Measurements from ENCODE around the gene CFAP210. TPM values are rescaled to one million over a fixed set of nuclear protein-coding genes. Genes with fewer than 3 reads are reported as not detected.

The CFAP210 gene
- total RNA-seq, 1 experiment from 2014 or later: 0.94 TPM

DNA sequence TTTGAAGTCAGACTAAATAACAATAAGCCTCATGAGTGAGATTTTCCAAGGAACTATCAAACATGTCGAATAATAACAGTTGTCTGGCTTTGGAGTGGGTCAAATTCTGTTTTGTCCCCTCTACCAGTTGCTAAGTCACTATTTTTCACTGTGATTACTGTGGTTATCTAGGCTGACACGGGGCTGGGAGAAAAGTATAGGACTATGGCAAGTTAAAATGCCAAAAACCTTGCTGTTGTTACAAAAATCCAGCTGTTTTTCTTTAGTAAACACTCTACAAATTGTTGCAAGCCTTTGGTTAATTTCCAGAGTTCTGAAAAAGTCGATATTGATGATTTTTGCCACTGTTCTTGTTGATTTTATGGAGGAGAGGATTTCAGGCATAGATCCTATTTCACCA, 1.5 kb downstream of the CFAP210 start:
- Histone ChIP-seq H3K79me1 (ENCODE audit: insufficient read depth, low read depth, low read length, poor library complexity, severe bottlenecking) (no peaks in the 10 kb centered on the region), H2BK120ac (ENCODE audit: low read depth, low read length, poor library complexity, severe bottlenecking) (no peak overlapping the region), H3T11ph (ENCODE audit: low read length) (no peak overlapping the region), H3K23me2 (ENCODE audit: insufficient read length, low read depth, low read length, poor library complexity, severe bottlenecking) (peaks cover 10% of the 10 kb centered on the region), H4K20me1 (ENCODE audit: control insufficient read depth, insufficient read depth, insufficient read length) (no peaks in the 10 kb centered on the region), H4K91ac (ENCODE audit: insufficient read length, low read depth, low read length) (no peak overlapping the region), H3K56ac (ENCODE audit: insufficient read length, low read depth, low read length) (no peak overlapping the region), H2BK12ac (ENCODE audit: insufficient read length, low read depth, low read length) (no peak overlapping the region), H4K5ac (ENCODE audit: insufficient read length, low read depth, low read length) (no peak overlapping the region), H2AFZ (ENCODE audit: low read length) (no peak overlapping the region), H2BK20ac (ENCODE audit: low read depth, low read length, poor library complexity, severe bottlenecking) (no peak overlapping the region), H3K4ac (ENCODE audit: low read depth, low read length) (no peak overlapping the region), H3K9ac (ENCODE audit: extremely low read depth, insufficient read length, low read length) (no peak overlapping the region), H3K27me3 (ENCODE audit: insufficient read depth, low read length) (no peaks in the 10 kb centered on the region), H3K27ac (ENCODE audit: insufficient read length, low read depth, low read length) (no peak overlapping the region), H3K9me3 (ENCODE audit: control insufficient read depth, low read depth, low read length) (no peaks in the 10 kb centered on the region), H2BK15ac (ENCODE audit: low read depth, low read length) (no peak overlapping the region), H3K18ac (ENCODE audit: insufficient read length, low read depth, low read length) (no peak overlapping the region), H3K79me2 (ENCODE audit: insufficient read depth, low read length) (no peaks in the 10 kb centered on the region), H3K23ac (ENCODE audit: insufficient read length, low read depth, low read length) (no peak overlapping the region), H4K8ac (replicated peaks; ENCODE audit: insufficient read length, low read depth, low read length) (no peak overlapping the region), H2AK5ac (ENCODE audit: insufficient read length, low read length) (no peak overlapping the region), H3K4me1 (ENCODE audit: insufficient read depth, low read length) (no peaks in the 10 kb centered on the region), H3K14ac (ENCODE audit: insufficient read depth, low read length) (no peak overlapping the region), H2BK5ac (ENCODE audit: insufficient read length, low read length) (no peak overlapping the region), H3K4me2 (ENCODE audit: insufficient read depth, insufficient read length, low read length) (no peak overlapping the region)
- peaks cover 5 to 10% of the 10 kb centered on the region in 2 experiments for H3K4me1 Mint-ChIP-seq
- TF ChIP-seq, protein P1, sequence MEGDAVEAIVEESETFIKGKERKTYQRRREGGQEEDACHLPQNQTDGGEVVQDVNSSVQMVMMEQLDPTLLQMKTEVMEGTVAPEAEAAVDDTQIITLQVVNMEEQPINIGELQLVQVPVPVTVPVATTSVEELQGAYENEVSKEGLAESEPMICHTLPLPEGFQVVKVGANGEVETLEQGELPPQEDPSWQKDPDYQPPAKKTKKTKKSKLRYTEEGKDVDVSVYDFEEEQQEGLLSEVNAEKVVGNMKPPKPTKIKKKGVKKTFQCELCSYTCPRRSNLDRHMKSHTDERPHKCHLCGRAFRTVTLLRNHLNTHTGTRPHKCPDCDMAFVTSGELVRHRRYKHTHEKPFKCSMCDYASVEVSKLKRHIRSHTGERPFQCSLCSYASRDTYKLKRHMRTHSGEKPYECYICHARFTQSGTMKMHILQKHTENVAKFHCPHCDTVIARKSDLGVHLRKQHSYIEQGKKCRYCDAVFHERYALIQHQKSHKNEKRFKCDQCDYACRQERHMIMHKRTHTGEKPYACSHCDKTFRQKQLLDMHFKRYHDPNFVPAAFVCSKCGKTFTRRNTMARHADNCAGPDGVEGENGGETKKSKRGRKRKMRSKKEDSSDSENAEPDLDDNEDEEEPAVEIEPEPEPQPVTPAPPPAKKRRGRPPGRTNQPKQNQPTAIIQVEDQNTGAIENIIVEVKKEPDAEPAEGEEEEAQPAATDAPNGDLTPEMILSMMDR (conservative IDR thresholded peaks at IDR 0.05): no peak
- peaks cover 8 to 9% of the 10 kb centered on the region in 2 experiments; a peak in 4 of 5 replicates for H3K9me3 Mint-ChIP-seq
- H3K27me3 Mint-ChIP-seq (ENCODE audit: low read depth): peaks cover 10% of the 10 kb centered on the region
- no CpG with 5 or more reads among the region's 3 CpGs for WGBS (ENCODE audit: extremely low coverage, insufficient read length, low lambda C conversion rate)
- H3K36me3 Mint-ChIP-seq (ENCODE audit: insufficient read depth in 1 of 3, low read depth in 3 of 3): peaks cover 4 to 17% (median 11%) of the 10 kb centered on the region in 3 experiments; a peak in 5 of 7 replicates
- H3K27ac Mint-ChIP-seq: no peak overlapping the region
- DNase-seq: no peak
- H3K4me3 Mint-ChIP-seq: no peak overlapping the region

Measured in H9 (cell line).